Measurements from ENCODE around the gene DHODH.

GRCh38 chr16:72022127-72022526 is 13.6 kb downstream of the DHODH start:
- TF ChIP-seq CTCF (IDR thresholded peaks at IDR 0.05) (no peak), EZH2 (IDR thresholded peaks at IDR 0.05; ENCODE audit: borderline replicate concordance, insufficient read depth, low read depth, low read length, poor library complexity, severe bottlenecking) (no peak)

All from B cell (primary cell).